Hair follicular keratinocyte (primary cell): Measurements from ENCODE around the gene NF1. TPM values are rescaled to one million over a fixed set of nuclear protein-coding genes. Genes with fewer than 3 reads are reported as not detected.

Experiments
- total RNA-seq: library from RNA; depleted of rRNA; stranded (reverse); fragments of >200 nt; gene quantifications from 2 replicates; pipeline ENCODE4 v1.2.3, GENCODE V29; 2015

The NF1 gene, protein sequence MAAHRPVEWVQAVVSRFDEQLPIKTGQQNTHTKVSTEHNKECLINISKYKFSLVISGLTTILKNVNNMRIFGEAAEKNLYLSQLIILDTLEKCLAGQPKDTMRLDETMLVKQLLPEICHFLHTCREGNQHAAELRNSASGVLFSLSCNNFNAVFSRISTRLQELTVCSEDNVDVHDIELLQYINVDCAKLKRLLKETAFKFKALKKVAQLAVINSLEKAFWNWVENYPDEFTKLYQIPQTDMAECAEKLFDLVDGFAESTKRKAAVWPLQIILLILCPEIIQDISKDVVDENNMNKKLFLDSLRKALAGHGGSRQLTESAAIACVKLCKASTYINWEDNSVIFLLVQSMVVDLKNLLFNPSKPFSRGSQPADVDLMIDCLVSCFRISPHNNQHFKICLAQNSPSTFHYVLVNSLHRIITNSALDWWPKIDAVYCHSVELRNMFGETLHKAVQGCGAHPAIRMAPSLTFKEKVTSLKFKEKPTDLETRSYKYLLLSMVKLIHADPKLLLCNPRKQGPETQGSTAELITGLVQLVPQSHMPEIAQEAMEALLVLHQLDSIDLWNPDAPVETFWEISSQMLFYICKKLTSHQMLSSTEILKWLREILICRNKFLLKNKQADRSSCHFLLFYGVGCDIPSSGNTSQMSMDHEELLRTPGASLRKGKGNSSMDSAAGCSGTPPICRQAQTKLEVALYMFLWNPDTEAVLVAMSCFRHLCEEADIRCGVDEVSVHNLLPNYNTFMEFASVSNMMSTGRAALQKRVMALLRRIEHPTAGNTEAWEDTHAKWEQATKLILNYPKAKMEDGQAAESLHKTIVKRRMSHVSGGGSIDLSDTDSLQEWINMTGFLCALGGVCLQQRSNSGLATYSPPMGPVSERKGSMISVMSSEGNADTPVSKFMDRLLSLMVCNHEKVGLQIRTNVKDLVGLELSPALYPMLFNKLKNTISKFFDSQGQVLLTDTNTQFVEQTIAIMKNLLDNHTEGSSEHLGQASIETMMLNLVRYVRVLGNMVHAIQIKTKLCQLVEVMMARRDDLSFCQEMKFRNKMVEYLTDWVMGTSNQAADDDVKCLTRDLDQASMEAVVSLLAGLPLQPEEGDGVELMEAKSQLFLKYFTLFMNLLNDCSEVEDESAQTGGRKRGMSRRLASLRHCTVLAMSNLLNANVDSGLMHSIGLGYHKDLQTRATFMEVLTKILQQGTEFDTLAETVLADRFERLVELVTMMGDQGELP (N-terminal part only)
- 22.3 and 40.5 TPM in 2 replicates for total RNA-seq

DNA sequence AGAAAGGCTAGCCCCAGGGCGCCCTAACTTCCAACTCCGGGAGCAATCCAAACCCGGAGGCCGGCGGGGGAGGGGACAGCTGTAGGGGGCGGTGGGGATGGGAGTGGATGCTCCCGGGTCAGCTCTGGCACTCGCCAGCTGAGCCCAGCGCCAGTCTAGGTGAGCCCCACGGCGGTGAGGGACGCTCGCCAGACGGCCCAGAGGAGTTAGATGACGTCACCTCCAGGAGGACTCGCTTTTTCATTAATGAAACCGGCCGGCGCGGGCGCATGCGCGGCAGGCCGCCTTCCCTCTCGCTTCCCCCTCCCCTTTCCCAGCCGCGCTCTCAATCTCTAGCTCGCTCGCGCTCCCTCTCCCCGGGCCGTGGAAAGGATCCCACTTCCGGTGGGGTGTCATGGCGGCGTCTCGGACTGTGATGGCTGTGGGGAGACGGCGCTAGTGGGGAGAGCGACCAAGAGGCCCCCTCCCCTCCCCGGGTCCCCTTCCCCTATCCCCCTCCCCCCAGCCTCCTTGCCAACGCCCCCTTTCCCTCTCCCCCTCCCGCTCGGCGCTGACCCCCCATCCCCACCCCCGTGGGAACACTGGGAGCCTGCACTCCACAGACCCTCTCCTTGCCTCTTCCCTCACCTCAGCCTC lies at the start of gene NF1:
Gene NF1 (plus strand): TSS at position 378 of the 636 bp plus-strand sequence. CDS start 333 bp downstream, outside the sequence.

DNA sequence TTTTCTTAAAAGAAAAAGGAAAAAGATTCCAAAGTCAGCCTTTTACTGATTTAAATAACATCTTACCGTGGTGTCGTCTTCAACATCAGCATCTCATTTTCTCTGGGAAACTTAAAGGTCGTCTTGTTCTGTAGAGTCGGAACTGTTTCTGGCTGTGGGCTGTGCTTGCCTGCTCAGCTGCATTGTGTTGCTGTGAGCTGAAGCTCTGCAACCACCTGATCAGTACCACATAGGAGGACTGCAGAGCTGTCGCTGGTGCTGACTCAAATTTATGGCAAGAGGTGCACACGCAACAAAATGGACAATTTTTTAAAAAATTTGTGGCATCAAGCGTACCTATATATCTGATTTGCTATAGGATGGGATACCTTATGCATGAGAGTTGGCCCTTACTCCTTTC lies 202.3 kb downstream of the NF1 start, which contains the start of gene OMG:
Gene OMG (minus strand): TSS at position 150 of the 400 bp plus-strand sequence. CDS start 908 bp downstream, outside the sequence.

DNA sequence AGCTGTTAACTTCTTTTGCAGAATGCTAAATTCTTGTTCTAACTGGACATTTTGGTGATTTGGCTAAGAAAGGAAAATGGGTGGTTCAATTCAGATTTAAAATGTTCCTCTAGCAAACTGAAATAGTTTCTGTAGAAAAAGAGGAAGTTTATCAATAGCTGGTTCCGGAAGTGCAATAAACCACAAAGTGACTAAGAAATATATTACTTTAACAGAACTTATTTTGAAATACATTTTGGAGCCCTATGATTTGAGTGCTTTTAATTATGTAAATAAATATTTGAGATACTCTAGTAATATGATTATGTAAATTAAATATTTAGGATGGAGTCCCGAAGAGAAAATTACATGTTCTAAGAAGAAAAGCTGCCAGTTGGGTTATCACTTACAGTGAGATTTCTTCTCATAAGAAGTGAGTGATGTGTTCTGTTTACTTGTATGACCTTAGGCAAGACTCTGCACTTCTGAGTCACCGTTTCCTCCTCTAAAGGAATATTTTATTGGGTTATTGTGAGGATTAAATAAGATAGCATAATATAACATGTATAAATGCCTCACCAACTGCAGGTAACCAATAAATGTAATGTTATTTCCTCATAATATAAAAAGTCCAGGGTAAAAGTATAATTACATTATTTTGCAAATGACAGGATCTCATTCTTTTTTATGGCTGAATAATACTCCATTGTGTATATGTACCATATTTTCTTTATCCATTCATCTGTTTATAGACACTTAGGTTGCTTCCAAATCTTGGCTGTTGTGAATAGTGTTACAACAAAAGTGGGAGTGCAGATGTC lies 219.4 kb downstream of the NF1 start, which contains the start of gene EVI2B:
Gene EVI2B (minus strand): TSS at position 73 of the 800 bp plus-strand sequence. CDS start 8,445 bp downstream, outside the sequence.

DNA sequence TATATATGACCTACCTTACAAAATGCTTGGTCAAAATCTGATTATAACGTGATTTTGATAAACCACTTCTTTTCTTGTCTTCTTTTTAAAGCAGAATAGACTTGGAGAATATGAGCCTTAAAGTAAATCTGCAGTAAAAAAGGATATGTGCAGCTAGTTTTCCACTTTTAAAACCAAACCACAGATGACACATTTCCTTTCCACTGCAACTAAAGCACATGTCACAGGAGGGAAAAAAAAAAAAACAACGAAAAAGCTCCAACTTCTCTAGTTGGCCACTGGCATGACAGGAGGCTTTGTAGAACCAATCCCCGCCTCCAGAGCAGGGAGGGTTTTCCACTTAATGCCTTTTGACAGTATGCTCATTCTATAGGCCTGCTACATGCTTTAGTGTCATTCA lies 226.7 kb downstream of the NF1 start, which contains the start of gene EVI2A:
Gene EVI2A (minus strand): TSS at position 142 of the 400 bp plus-strand sequence. CDS start 2,609 bp downstream, outside the sequence.

DNA sequence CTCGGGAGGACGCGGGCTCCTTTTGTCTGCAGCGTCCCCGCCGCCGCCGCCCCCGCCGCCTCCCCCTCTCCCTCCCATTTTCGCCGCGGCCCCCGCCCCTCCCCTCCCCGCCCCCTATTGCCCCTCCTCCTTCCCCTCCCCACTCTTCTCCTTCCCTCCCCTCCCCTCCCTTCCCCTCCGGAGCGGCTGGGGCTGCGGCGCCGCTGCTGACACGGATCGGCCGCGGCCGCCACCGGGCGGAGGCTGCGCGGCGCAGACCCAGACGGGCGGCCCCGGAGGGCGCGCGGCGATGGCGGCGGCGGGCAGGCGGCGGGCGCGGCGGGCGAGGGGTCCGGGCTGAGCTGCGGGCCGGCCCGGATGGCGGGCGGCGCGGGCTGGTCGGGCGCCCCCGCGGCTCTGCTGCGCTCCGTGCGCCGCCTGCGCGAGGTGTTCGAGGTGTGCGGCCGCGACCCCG lies 296.7 kb downstream of the NF1 start, which contains the start of gene RAB11FIP4:
Gene RAB11FIP4 (plus strand): TSS at position 180 of the 454 bp plus-strand sequence. CDS start 178 bp downstream, at position 358.

Other genes with a start within 250 kb of the NF1 start
- gene TEFM, start 188.7 kb upstream of the NF1 start, total RNA-seq: 7.3 and 11.8 TPM in 2 replicates
- gene ADAP2, start 173.0 kb upstream of the NF1 start, total RNA-seq: 0.62 and 0.91 TPM in 2 replicates
- gene RNF135, start 123.9 kb upstream of the NF1 start, total RNA-seq: 14.1 and 18.5 TPM in 2 replicates
- gene OMG, start 202.3 kb downstream of the NF1 start, total RNA-seq: 0.08 TPM in 1 of 2 replicates, not detected in the other
- gene EVI2B, start 219.1 kb downstream of the NF1 start, total RNA-seq: 0.47 and 1.5 TPM in 2 replicates
- gene EVI2A, start 226.6 kb downstream of the NF1 start, total RNA-seq: 0.23 and 0.39 TPM in 2 replicates